ENCODE results near the gene CD300A. TPM values are rescaled to one million over a fixed set of nuclear protein-coding genes. Genes with fewer than 3 reads are reported as not detected.

Gene CD300A
- total and polyA plus RNA-seq, 3 donors from 2014 or later: 2.0 to 3.7 (median 2.4) TPM

DNA sequence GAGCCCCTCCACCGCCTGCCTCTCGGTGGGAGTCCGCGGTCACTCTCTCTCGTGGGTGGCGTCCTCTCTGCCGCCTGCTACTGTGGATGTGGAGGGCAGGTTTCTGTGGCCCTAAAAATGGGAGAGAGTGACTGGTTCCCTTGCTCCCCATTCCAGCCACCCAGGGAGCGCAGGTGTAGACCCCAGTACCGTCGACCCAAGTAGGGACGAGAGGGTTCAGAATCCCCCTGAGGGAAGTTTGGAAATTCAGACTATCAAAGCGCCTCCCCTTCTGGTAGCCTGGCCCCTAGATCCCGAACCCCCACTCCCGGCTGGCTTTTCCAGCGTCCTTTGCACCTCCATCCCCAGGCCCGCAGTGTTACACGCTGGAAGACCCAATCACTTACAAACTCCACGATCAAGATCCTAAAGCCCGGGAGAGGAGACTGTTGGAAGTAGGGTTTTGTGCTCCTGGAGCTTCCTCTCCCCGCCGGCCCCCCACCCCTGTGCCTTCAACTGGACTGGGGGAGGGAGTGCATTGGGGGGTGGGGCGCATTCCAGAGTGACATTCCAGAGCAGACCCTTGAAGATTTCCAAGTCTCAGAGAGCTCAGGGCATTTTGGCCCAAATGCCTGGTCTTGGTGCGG is 33.6 kb upstream of the CD300A start:
- Histone ChIP-seq H3K36me3 (ENCODE audit: low read depth, missing control alignments) (no peaks in the 10 kb centered on the region), H3K27me3 (no peaks in the 10 kb centered on the region), H3K4me1 (peaks cover 8% of the 10 kb centered on the region), H3K4me3 (peak overlapping the region; percentile 58 to 64), H3K27ac (peak overlapping the region; percentile 92), H3K9me3 (no peaks in the 10 kb centered on the region)
- TF ChIP-seq POLR2A (IDR thresholded peaks at IDR 0.05) (no peak), CTCF (IDR thresholded peaks at IDR 0.05) (no peak)
- 10 to 17% methylated on average over 3 to 23 of the region's 23 CpGs for WGBS, 2 donors
- DNase-seq: no peak
- intact Hi-C loops (cut with DNase I; ENCODE audit: low total_unique reads): no loop called here

DNA sequence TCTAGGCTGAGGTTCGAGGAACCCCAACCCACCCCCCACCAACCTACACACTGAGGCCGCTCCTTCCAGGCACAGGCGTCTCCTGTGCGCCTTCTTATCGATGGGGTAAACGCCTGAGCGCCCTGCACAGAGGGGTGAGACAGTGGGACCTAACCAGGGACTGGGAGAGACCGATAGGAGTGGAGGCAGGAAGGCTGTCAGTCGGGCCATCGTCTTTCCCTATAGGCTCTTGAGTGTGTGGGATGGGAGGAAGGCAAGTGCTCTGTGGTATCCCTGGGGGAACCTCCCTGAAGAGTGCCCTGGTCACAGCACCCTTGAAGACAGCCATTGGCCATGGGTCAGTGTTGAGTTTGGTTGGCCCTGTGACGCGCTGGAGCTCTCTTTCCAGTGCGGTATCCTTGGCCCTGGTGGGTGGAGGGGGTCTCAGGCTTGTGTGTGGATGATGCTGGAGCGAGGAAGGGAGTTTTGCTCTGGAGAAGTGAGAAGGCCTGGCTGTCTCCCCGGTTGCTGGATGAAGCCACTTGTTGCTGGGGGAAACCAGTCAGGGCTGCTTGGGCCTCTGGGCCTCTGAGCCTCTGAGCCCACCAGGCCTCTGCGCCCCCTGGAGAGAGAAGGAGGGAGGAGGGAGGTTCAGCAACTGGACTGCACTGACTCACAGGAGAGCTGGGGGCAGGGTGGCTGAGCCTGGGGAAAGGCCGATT is 32.9 kb upstream of the CD300A start:
- Histone ChIP-seq H3K4me3 (no peak overlapping the region), H3K27ac (peak overlapping the region in 1 of 2 donors; percentile 92), H3K27me3 (no peaks in the 10 kb centered on the region), H3K9me3 (no peaks in the 10 kb centered on the region), H3K36me3 (ENCODE audit: low read depth, missing control alignments) (no peaks in the 10 kb centered on the region), H3K4me1 (peaks cover 8% of the 10 kb centered on the region)
- TF ChIP-seq POLR2A (IDR thresholded peaks at IDR 0.05): no peak
- no peak for TF ChIP-seq CTCF (IDR thresholded peaks at IDR 0.05)
- DNase-seq: no peak
- 37 to 51% methylated on average over 10 to 17 of the region's 17 CpGs for WGBS, 2 donors
- intact Hi-C loops (cut with DNase I; ENCODE audit: low total_unique reads): no loop called here

- peaks cover 5% of the 10 kb centered on the region for H3K4me1 ChIP-seq
- H3K27ac ChIP-seq: no peak overlapping the region
- TF ChIP-seq POLR2A (IDR thresholded peaks at IDR 0.05) (no peak), CTCF (IDR thresholded peaks at IDR 0.05) (no peak)
- H3K9me3 ChIP-seq: no peaks in the 10 kb centered on the region
- intact Hi-C loops (cut with DNase I; ENCODE audit: low total_unique reads): no loop called here
- H3K36me3 ChIP-seq (ENCODE audit: low read depth, missing control alignments): no peaks in the 10 kb centered on the region
- DNase-seq: no peak
- no peak overlapping the region for H3K4me3 ChIP-seq
- H3K27me3 ChIP-seq: no peaks in the 10 kb centered on the region
- WGBS, 2 donors: 63 to 69% methylated on average over 5 of the region's 5 CpGs
Measured at GRCh38 chr17:74435775-74436359, 30.6 kb upstream of the CD300A start.

GRCh38 chr17:74437702-74438101 is 28.7 kb upstream of the CD300A start:
- Histone ChIP-seq H3K4me1 (peaks cover 9% of the 10 kb centered on the region), H3K9me3 (no peaks in the 10 kb centered on the region), H3K4me3 (no peak overlapping the region), H3K27me3 (no peaks in the 10 kb centered on the region), H3K36me3 (ENCODE audit: low read depth, missing control alignments) (no peaks in the 10 kb centered on the region), H3K27ac (no peak overlapping the region)
- intact Hi-C loops (cut with DNase I; ENCODE audit: low total_unique reads): no loop called here
- WGBS, 2 donors: 82 to 92% methylated on average over 3 of the region's 3 CpGs
- DNase-seq: no peak
- TF ChIP-seq CTCF (IDR thresholded peaks at IDR 0.05) (peak; percentile 16 to 56 (median 45)), POLR2A (IDR thresholded peaks at IDR 0.05) (no peak)
